Left lobe of liver (tissue), 2 donors: Measurements from ENCODE around the gene ASTN1. TPM values are rescaled to one million over a fixed set of nuclear protein-coding genes. Genes with fewer than 3 reads are reported as not detected.

ENCODE experiments used
- ATAC-seq: fragments of 200-7000 bp; cut with Tn5 transposase; one replicate; pipeline ENCODE4 v1.9.1; 2020; ENCODE audit warnings: mild to moderate bottlenecking, moderate library complexity
- DNase-seq: peaks from one replicate; pipeline ENCODE4 v3.0.0-alpha.2; 2020; ENCODE audit warnings: low spot score
- total RNA-seq: library from RNA; stranded (reverse); gene quantifications from one replicate; pipeline ENCODE4 v1.2.1, GENCODE V29; 2021
- donor health status: DM: no; HTN: no; CAD: no; lungs with moderate emphysema.
- donor health status: DM: no; HTN: yes; CAD: no.

The ASTN1 gene
- total RNA-seq, 1 donor from 2014 or later, result 0.18 TPM

DNA sequence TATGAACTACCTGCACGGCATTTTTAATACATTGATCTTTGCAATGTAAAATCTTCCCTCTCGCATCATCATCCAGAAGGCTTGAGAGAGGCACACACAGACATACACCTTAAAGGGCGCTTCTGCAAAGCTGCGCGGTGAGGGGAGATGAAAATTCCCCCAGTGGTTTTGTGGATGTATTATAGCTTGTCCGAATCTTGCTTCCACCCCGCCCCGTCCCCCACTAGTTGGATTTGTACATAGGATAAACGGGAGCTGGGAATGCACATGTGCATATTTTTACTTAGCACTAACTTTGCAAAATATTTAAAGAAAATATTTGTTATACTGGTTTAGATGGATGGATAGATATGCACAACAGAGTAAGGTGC, 542 bp upstream of the ASTN1 start:
- ATAC-seq, result no peak
- DNase-seq, result no peak

DNA sequence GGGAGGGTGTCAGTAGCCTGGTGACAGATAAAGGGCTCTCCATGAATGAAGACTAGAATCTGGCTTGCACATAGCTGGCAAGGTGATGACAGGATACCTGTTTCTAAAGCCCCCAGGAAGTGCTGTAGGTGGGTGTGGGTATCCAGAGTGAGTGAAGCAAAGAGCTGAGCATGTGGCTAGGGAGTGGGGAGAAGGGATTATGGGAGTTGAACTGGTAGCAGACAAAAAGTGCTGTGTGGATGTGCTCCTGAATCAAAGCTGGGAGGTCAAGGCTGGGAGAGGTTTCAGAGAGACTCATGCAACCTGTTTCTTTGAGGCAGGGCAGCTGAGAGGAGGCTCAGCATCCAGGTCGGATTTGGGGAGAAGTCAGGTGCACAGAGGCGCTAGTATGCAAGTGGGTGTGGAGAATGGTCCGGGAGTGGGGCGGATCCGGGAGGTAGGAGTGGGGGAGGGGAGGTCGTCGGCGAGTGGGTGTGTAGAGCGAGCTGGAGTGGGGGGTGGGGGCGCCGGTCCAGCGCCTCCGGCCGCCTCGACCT, 600 bp downstream of the ASTN1 start:
- ATAC-seq, result no peak
- DNase-seq, result no peak

DNA sequence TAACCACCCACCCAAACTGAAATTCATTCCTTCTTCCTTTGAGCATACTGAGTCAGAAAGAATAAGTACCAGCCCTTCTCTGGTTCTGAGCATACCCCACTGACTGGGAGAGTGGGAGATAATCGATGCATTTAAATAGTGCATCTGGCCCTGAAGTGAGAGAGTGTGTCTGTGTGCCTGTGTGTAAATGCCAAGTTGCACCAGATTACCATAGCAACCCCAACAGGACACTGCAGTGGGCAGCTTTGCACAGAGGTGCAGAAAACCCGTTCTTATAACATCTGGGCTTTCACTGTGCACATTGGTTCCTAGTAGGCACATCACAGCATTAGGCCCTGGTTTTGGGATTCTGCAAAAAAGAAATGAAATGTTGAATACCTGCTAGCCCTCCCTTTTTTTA, 2.3 kb downstream of the ASTN1 start:
- no peak for DNase-seq
- ATAC-seq, result no peak

DNA sequence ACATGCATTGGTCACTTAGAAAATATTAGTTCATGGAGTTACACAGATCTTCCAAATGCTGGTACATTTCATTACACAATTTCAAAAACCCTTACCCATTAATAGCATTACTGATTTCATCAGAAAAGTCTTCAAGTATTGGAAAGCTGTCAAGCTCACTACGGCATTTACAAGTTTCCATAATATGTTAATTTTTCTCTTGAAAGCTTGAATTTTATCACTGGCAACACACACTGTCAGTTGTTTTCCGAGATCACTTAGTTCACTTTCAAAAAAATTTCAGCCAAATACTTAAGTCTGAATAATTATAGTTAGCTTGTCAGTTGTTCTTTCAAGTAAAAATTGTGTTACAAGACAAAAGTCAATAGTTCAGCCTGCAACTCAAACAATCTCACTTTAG, 18.0 kb downstream of the ASTN1 start:
- ATAC-seq (no peak), DNase-seq (no peak)

DNA sequence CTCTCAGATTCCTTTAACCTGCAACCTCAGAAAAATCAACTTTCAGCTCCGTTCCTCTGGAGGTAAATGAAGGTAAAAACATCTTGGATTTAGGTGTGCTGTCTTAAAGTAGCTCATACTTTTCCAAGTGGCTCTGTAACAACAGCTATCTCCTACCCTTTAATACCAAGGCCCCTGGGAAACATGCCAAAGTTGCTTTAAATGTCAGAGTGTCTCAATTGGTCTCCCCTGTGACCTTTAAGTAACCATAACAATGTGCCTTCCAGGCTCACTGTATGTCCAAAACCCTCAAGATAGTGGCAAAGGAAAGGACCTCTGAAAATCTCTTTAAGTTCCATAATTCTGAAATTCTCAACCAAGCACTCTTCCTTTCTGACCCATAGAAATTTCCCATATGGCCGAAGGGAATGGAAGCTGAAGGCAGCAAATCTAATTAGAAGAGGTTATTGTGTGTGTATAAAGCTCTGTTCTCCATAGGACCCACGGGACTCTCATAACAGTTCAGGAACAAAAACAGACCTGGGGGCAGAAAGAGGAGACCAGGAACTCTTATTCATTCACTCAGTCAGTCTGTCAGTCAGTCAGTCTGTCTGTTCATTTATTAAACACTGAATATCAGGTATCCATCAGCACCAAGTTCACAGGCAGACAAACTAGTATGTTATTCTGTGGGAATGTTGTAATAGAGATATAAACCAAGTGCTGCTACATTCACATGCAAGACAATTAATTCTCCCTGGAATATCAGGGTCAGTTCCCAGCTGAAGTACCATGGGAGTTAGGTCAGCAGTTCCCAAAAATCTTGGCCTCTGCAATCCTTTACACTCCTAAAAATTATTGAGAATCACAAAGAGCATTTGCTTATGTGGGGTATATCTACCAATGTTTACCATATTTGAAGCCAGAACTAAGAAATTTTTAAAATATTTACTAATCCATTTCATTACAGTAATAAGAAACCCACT, 19.1 kb downstream of the ASTN1 start:
- no peak for DNase-seq
- ATAC-seq, result no peak

DNA sequence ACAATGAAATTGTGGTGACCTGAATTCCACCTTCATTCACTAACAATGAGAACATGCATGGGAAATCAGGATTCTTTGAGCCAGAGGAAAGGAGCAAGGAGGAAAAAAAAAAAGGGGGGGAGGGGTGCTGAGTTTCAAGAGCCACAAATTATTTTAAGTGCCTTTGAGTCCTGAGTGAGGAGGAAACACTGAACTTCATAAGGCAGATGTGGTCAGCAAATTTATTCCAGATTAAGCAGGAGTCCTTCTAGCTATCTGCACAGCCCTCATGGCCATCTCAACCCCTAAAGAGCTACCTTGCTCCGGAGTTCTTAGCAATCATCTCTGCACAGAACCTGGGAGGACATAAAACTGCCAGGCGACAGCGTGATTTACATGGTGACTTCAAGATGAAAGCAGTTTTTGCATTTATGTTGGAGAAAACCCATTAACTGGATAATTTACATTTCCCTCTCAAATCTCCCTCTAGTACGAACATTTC, 21.7 kb downstream of the ASTN1 start:
- no peak for ATAC-seq

DNA sequence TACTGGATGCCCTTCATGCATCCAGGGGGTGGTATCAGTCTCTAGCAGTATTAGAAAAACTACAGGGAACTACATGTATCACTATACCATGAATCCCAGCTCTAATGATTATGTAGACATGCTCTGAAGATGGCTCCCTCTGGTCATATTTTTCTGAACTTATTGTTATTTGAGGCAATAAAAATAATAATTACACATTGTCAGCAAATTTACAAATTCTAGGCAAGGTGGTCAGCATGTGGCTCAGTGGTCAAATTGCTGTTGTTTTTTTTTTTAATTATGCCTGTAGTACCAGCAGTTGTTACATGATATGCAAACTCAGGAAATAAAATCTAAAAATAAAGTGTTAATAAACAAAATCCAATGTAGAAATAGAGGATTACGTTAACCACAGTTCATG, 22.5 kb downstream of the ASTN1 start:
- no peak for DNase-seq

More for the DNA sequence above, 21.7 kb downstream of the ASTN1 start:
- DNase-seq, result no peak

DNA sequence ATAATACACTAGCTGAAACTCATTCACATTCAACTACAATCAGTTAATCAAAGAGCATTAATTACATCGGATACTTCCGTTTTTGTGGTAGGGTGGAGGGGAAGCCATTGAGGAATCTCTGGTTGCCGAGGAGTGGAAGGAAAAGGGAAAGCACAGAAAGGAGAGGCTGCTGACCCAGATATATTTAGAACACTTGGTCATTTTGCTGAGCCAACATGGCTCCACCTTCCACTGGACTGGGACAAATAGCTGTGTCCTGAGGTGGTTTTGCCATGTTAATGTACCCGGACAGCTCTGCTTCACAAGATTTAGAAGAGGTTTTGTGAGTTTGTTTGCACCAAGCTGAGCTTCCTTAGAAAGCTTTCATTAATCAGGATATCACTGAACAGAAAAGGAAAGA, 26.2 kb downstream of the ASTN1 start:
- no peak for DNase-seq
- ATAC-seq, result no peak

More for the DNA sequence above, 22.5 kb downstream of the ASTN1 start:
- ATAC-seq, result no peak

DNA sequence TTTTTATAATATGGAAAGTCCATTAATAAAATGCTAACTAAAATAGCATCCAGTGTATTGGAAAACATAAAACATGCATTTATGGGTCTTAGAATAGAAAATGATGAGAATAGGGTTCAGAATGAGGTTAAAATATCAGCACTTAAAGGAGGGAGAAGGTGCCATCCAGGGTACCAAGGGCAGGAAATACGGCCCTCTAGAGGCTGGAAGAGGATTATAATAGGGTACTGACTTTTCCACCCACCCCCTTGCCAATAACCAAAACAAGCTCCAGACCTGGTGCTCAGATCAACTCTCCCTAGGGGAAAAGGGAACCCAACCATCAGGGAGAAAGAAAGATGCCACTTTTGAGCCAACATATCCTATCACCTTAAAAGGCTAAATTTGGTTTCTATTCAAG, 26.7 kb downstream of the ASTN1 start:
- DNase-seq, result no peak
- ATAC-seq, result no peak

DNA sequence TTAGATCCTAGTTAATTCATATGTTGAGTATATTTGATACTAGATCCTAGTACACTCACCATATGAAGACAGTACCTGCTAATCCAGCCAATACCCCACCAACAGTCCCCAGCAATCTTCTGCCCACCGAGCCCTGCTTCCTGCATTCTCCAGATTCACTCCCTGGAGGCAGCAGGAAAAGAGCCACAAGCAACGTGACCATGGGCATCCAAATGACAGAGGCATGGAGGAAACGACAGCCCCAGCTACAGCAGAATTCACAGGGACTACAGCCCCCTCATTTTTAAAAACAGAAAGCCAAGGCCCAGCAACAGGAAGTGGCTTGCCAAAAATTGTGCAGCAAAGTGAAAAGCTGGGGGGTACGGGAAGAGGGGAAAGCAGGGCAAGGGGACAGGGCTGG, 29.3 kb downstream of the ASTN1 start:
- DNase-seq (no peak), ATAC-seq (no peak)

DNA sequence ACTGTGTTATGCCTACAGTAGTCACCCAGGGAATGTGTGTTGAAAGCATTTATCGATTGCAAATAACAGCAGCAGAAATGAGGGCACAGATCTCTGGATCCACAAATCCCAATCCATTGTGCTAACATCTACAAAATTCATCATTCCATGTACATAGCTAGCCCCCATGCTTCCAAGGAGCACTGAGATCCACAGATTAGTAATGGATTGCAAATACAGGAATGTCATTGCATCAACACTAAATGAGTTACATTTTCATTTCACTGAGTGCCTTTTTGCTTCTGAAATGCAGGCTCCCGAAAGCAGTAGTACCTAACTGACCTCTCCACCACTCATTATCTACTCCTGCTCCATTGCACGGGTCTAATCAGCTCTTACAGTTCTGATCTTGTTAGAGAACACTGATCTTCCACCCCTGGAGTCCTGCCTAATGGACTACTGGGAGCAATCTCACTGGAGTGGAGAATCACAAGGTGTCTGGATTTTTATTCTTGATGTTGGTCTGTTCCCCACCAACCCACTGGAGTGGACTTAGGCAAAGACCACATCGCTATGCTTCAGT, 30.5 kb downstream of the ASTN1 start:
- no peak for DNase-seq
- no peak for ATAC-seq

DNA sequence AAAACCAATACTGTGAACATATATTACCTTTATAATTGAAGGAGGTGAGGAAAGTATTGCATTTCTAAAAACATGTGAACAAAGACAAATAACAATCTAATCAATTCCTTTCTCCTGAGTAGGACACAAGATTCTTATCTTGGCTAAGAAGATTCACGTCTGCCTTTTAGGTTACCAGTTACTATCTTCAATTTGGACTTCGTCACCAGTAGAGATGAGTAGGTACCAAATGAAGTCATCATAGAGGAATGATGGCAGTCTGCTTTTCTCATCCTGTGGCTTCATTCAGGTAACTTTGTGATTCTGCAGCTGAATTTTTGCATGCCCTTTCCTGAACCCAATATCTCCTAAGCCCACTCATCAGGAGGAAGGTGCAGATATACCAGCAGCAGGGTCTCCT, 32.4 kb downstream of the ASTN1 start:
- ATAC-seq, result no peak
- DNase-seq, result no peak

DNA sequence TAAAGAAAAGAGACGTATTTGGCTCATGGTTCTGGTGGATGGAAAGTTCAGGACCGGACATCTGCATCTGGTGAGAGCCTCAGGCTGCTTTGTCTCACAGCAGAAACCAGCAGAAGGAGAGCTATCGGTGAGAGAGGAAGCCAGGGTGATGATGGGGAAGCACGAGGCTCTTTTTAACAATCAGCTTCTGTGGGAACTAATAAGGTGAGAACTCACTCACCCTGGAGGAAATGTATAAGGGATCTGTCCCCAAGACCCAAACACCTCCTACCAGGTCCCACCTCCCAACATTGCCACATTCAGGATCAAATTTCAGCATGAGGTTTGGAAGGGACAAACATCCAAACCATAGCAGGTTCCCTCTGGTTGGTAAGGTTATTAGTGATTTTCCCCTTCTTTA, 32.8 kb downstream of the ASTN1 start:
- DNase-seq, result no peak
- no peak for ATAC-seq

DNA sequence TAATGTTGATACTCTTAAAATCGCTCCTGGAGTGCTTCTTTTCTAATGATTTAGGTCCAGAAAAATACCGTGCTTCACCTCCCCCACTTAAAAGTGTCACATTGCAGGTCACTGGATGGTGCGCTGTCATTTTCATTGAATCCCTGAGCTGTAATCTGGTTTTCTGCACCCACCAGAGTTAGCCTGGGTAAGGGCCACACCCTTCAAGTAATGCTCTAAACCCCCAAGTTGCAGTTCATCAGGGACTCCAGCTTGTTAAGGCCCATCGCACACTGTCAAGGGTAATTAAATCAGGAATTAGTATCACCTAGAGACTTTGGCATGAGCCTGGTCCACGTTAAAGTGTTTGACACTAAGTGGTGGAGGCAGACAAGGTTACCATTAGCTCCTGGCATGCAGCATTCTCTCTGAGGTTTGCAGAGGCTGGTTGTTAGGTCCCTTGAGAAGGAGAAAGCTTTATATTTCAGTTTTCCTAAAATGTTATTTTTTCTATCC, 34.0 kb downstream of the ASTN1 start:
- ATAC-seq, result no peak
- DNase-seq, result no peak

DNA sequence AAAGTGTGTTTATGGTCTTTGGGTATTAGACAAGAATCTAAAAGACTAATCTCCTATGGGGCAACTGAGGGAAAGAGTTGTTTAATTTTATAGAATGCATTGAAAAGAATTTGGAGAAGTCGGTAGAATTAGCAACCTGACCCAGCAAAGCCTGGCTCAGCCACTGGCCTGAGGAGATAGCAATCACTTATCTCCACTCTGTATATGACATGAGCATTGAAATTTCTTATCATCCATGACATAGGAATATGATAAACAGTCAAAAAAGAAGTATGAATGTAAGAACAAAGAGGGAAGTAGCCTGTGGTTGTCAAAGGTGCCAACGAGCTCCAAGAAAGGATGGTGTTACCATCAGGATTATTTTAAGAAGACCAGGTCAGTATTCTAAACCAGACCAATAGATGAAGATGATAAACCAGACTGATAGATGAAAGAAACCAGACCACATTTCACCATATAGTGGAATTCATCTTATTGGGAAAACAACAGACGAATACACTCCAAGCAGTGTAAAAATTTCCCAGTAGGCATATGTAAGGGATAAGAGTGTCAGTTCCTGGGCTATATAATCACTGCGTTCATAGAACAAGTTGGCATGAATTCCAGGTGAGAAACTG, 35.7 kb downstream of the ASTN1 start:
- no peak for DNase-seq
- ATAC-seq, result no peak

DNA sequence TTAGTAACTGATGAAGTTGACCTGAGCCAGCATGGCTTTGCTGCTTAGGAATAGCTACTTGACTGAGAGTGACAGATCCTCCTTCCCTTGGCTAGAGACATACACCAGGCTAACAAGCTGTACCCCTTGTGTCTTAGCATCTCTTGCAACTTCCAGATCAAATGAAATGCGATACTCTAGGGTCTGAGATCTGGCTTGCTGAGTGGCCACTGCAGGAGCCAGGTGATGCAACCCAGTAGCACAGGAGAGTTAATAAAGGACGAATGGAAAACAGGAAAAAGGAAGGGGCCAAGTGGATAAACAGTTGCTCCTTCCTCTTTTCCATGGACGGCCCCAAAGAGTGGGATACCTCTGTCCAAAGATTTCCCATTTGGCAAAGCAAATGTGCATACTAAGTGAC, 38.2 kb downstream of the ASTN1 start:
- DNase-seq (no peak), ATAC-seq (no peak)

DNA sequence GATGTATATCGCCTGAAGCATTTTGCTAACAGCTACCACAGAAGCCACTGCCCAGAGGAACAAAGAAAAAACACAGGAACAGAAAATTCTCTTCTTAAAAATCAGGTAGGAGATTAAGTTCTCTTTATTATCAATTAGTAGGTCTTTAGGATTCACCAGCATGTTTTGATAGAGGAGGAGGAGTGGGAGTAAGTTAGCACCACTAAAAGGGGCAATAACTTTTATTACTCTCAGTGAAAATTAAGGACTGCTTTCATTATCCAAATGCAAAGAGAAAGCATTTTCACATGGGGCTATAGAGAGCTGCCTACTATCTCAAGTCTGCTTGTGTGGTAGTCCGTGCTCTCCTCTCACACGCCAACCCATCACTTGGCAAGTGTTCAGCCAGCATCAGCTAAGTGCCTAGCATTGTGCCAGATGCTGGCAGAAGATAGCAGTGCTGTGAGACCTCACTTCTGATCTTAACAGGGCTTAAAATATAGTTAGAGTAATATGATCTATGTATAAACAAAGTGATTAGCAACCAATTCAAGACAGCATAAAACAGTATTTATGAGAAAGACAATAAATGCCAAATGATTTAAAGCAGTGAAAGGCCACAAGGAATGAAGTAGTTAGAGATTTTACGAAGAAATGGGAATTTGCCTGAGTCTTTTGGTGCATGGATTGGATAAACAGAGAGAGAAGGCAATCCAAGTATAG, 39.8 kb downstream of the ASTN1 start:
- DNase-seq (no peak), ATAC-seq (no peak)

DNA sequence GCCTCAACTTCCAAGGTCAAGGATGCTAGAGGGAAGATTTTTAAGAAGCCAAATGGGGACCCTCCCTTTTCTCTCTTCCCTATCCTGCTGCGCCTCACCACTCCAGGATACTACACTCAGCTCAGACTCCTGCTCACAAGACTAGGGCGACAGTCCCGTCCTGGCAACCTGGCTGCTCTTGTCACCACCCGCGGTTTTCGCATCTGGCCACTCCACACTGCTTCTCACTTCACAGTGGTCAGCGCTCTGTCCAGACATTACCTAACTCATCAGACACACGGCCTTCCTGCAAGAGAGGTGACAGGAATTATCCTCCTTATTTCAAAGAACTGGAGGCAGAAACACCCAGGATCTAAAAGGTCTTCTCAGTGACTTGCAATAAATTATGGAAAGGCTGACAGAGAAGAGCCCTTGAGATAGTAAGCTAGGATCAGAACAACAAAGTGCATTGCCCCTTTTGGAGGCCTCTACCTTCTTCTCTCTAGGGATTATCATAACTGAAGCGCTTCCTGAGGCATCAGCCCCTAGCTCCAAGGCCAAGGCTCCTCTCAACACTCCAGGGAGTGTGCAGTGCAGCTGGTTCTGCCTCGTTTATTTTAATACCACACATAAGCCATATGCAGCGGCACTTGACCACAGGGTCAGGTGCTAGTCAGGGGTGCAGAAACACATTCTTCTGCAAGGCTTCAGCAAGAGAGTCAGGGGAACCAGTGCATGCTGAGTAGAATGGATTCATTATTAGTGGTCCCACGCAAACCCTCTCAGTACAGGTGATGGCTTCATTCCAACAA, 41.9 kb downstream of the ASTN1 start:
- ATAC-seq (no peak), DNase-seq (no peak)

DNA sequence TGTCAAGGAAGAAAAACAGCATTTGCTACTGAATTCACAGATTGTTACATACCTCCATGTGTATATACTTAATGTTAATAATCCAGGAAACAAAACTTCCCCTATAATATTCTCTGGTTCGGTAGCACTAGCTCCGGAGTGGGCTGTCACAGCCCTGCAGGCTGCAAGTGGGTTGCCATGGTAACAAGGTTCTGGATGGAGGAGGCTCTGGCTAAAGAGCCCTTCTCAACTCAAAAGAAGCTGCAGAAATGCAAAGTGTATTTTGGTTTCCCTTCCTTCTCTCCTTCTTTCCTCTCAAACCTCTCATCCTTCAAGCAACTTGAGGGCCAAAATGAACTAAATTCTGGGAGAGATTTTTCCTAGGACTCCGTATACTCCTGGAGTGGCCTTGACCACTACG, 45.2 kb downstream of the ASTN1 start:
- no peak for DNase-seq
- ATAC-seq, result no peak

DNA sequence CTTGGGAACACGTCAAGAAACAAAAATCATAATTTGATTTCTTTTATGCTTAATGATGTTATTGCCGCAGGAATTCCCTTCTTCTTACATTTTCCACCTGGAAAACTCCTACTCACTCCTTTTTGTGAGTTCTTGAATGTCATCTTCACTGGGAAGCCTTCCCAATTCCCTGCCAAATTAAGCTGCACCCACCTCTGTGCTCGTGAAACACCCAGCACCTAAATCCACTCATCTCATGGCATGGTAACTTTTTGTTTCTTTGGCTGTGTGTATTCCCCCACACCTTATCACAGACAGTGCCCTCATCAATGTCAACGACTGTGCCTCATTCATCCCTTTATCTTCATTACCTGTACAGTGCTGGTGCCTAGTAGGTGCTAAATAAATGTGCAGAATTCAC, 45.6 kb downstream of the ASTN1 start:
- DNase-seq, result no peak
- no peak for ATAC-seq
